Measurements from ENCODE around the gene ANKLE1. TPM values are rescaled to one million over a fixed set of nuclear protein-coding genes. Genes with fewer than 3 reads are reported as not detected.

Gene ANKLE1
- total and polyA plus RNA-seq, 8 donors, result 0.45 to 2.4 (median 1.6) TPM

DNA sequence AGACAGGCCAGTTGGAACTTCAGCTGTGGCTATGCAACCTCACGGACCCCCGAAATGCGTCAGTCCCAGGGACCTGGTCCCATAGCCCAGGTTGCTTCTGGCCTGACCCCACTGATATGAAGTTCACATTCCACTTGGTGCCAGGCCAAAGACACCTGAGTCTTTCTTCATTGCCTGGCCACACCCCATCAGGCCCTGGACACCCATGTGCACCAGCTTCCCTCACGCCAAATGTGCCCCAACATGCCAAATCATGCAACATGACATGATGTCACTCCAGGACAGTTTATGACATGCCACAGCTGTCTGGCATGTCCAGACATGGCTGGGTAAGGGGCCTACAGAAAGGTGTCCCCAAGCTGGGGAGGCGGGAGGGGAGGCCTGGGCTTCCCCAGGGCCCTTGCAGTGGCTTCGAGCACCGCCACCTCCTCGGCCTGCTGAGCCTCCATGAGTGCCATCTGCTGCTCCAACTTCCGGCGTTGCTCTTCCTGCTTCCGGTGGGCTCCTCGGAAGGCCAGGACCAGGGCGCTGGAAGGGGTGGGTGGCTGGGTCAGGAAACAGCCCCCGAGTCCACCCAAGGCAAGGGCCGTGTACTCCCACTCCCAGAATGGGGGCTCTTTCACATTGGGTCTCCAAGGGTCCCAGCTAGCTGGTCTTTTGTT lies 31.7 kb upstream of the ANKLE1 start:
- H3K36me3 ChIP-seq, result peaks cover 0 to 5% of the 10 kb centered on the region in 2 donors
- intact Hi-C loops (cut with DNase I), result no loop called here
- H3K9me3 ChIP-seq, result no peaks in the 10 kb centered on the region
- DNase-seq (no peak), ATAC-seq (no peak)
- TF ChIP-seq, protein P1, sequence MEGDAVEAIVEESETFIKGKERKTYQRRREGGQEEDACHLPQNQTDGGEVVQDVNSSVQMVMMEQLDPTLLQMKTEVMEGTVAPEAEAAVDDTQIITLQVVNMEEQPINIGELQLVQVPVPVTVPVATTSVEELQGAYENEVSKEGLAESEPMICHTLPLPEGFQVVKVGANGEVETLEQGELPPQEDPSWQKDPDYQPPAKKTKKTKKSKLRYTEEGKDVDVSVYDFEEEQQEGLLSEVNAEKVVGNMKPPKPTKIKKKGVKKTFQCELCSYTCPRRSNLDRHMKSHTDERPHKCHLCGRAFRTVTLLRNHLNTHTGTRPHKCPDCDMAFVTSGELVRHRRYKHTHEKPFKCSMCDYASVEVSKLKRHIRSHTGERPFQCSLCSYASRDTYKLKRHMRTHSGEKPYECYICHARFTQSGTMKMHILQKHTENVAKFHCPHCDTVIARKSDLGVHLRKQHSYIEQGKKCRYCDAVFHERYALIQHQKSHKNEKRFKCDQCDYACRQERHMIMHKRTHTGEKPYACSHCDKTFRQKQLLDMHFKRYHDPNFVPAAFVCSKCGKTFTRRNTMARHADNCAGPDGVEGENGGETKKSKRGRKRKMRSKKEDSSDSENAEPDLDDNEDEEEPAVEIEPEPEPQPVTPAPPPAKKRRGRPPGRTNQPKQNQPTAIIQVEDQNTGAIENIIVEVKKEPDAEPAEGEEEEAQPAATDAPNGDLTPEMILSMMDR (IDR thresholded peaks at IDR 0.05), result no peak
- H3K4me3 ChIP-seq, result no peak overlapping the region
- peaks cover 0 to 9% of the 10 kb centered on the region in 2 donors for H3K27me3 ChIP-seq
- peaks cover 18 to 20% of the 10 kb centered on the region in 2 donors for H3K4me1 ChIP-seq
- H3K27ac ChIP-seq, result no peak overlapping the region

DNA sequence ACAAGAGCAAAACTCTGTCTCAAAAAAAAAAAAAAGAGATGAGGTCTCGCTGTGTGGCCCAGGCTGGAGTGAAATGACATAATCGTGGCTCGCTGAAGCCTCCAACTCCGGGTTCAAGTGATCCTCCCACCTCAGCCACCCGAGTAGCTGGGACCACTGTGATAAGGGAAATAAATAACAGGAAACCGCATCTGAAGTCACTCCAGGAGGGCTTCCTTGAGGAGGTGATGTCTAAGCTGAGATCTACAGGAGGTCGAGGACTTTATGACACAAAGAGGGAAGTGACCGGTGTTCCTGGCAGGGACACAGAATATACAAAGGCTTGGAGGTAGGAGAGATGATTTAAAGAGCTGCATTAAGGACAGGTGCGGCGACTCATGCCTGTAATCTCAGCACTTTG lies 27.1 kb upstream of the ANKLE1 start:
- H3K4me3 ChIP-seq, result no peak overlapping the region
- peak overlapping the region in 1 of 2 donors; percentile 48 for H3K27ac ChIP-seq
- DNase-seq (no peak), ATAC-seq (no peak)
- intact Hi-C loops (cut with DNase I), result no loop called here
- TF ChIP-seq, protein P1 (IDR thresholded peaks at IDR 0.05), result no peak
- H3K36me3 ChIP-seq, result peaks cover 0 to 22% of the 10 kb centered on the region in 2 donors
- no peaks in the 10 kb centered on the region for H3K4me1 ChIP-seq
- no peaks in the 10 kb centered on the region for H3K9me3 ChIP-seq
- no peaks in the 10 kb centered on the region for H3K27me3 ChIP-seq

DNA sequence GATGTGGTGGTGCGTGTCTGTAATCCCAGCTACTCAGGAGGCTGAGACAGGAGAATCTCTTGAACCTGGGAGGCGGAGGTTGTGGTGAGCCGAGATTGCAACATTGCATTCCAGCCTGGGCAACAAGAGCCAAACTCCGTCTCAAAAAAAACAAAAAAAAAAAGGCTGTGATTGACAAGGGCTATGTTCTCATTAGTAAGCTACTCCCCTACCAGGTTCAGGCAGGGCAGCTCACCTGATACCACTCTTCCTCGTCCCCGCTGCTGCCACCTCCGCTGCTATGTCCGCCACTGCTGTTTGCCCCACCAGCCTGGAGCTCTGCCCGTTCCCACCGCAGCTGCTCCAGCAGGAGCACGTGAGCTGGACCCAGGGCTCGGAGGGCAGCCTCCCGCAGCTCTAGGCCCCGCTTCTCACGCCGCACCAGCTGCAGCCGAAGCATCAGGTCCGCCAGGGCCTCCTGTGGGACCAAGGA lies 26.5 kb upstream of the ANKLE1 start:
- H3K4me1 ChIP-seq, result no peaks in the 10 kb centered on the region
- DNase-seq, result peak in 1 of 4 donors; percentile 61
- peaks cover 0 to 23% of the 10 kb centered on the region in 2 donors for H3K36me3 ChIP-seq
- H3K4me3 ChIP-seq, result no peak overlapping the region
- TF ChIP-seq, protein P1 (IDR thresholded peaks at IDR 0.05), result no peak
- H3K9me3 ChIP-seq, result no peaks in the 10 kb centered on the region
- peak; percentile 96 for ATAC-seq
- peak overlapping the region in 1 of 2 donors; percentile 48 for H3K27ac ChIP-seq
- intact Hi-C loops (cut with DNase I), result no loop called here
- no peaks in the 10 kb centered on the region for H3K27me3 ChIP-seq

DNA sequence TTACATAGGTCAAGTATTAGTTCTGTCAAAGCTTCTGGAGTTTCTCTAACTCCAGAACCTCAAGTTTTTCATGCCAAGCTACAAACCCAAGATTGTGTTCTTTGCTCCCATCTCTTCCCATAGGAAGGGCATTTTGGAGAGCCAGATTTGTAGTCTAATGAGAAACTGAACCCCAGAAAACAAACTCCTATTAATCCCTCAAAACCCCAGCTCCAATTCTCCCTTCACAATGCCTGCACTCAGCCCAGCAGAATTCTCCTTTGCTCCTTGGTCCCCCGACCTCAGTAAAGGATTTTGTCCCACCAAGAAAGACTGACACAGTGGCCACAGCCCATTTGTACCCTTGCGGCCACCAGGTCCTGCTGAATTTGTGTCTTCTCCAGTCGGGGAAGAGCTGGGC lies 25.6 kb upstream of the ANKLE1 start:
- DNase-seq (no peak), ATAC-seq (no peak)
- intact Hi-C loops (cut with DNase I), result no loop called here
- H3K36me3 ChIP-seq, result peaks cover 0 to 23% of the 10 kb centered on the region in 2 donors
- TF ChIP-seq, protein P1 (IDR thresholded peaks at IDR 0.05), result no peak
- peaks cover 0 to 3% of the 10 kb centered on the region in 2 donors for H3K4me1 ChIP-seq
- no peak overlapping the region for H3K4me3 ChIP-seq
- H3K27me3 ChIP-seq, result no peaks in the 10 kb centered on the region
- H3K27ac ChIP-seq, result no peak overlapping the region
- no peaks in the 10 kb centered on the region for H3K9me3 ChIP-seq

DNA sequence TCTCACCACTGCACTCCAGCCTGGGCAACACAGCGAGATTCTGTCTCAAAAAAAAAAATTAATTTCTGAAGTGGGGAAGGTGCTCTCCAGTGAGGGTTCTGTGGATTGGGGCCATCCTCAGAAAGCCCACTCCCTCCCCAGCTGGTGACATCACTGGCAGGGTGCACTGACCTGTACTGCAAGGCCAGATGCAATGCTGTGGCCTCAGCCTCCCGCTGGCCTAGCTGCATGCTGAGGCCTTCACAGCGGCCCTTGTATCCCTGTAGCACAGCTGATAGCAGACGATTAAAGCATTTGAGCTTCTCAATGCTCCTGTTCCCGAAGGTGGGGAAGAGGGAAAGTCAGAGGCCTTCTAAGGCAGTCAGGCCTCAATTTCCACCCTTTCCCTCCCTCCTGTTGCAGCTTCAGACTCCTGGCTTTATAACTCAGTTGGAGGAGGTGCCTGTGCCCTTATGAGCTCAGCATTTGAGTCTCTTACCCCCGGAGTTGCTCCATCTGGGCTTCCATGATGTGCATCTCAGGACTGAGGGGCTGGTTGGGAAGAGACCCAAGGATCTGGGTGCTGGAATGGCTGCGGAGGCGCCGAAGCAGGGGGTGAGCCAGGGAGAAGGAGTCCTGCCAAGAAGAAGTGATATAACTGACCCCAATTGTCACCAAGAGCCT lies 22.5 kb upstream of the ANKLE1 start:
- no peaks in the 10 kb centered on the region for H3K9me3 ChIP-seq
- H3K27ac ChIP-seq, result no peak overlapping the region
- peaks cover 0 to 18% of the 10 kb centered on the region in 2 donors for H3K36me3 ChIP-seq
- peaks cover 0 to 3% of the 10 kb centered on the region in 2 donors for H3K4me1 ChIP-seq
- TF ChIP-seq, protein P1 (IDR thresholded peaks at IDR 0.05), result no peak
- no peak for DNase-seq
- H3K4me3 ChIP-seq, result no peak overlapping the region
- no peaks in the 10 kb centered on the region for H3K27me3 ChIP-seq
- intact Hi-C loops (cut with DNase I), result no loop called here
- ATAC-seq, result no peak

All from left lung (tissue), 10 donors.